SH-SY5Y (cell line): ENCODE measurements around the gene GTF2A1L.

Experiments
- GATA2 ChIP-seq: IDR thresholded peaks from 2 replicates; pipeline ENCODE4 v1.6.1; 2011; ENCODE audit warnings: mild to moderate bottlenecking, low read depth, low read length
- GATA3 ChIP-seq: IDR thresholded peaks from 2 replicates; pipeline ENCODE4 v1.6.1; 2011; ENCODE audit warnings: low read depth, mild to moderate bottlenecking, low read length, moderate library complexity

DNA sequence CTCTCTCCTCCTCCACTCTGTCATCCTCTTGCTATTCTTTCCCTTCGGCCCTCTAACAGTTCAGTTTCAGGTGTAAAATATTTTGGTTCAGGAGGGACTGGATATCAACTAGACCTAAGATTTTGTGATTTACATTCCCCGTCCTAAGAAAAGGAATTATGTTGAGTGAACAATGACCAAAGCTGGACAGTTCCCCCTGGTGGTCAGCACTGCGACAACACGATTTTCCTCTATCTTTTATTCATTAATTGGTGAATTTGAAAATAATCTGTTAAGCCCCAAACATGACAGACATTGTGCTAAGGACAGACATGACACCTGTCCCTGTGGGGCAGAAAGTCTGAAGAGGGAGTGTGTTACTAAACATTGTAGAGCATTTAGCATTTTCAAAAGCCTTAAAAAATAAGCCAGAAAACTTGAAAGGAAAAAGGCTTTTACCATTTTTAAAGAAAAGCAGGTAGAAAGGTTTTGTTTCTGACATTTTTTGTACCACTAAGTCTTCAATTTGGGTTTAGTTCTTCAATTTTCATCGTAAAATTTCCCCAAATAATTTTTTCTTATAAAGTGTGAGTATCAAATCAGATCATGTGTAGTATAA is 28.4 kb upstream of the GTF2A1L start:
- no peak for TF ChIP-seq GATA2
- no peak for TF ChIP-seq GATA3
